ENCODE measurements around the gene KIF1B. TPM values are rescaled to one million over a fixed set of nuclear protein-coding genes. Genes with fewer than 3 reads are reported as not detected.
"Not testable (repeated sequence)": the region's sequence is repeated elsewhere in the genome, so short reads cannot be mapped to it uniquely, and the experiment has no call there.

Gene KIF1B
- total RNA-seq, 2 experiments from 2014 or later, result 13.4 to 13.9 TPM

DNA sequence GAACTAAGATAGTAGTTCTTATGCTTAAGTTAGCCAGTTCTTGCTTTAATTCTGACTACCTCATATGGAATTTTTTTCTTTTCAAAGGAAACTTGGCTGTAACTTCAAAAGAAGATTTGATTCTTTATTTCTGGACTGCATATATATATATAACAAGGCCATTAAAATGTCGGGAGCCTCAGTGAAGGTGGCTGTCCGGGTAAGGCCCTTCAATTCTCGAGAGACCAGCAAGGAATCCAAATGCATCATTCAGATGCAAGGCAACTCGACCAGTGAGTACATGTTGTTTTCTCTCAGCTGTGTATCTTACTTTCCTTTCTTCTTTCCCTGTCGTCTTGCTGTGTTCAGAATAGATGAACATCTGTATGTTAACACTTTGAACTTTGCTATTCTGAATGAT, 21.8 kb downstream of the KIF1B start:
- Mint-ChIP-seq H3K27ac (no peak overlapping the region), H3K4me1 (peaks cover 2% of the 10 kb centered on the region), H3K9me3 (no peaks in the 10 kb centered on the region), H3K36me3 (peaks cover 2% of the 10 kb centered on the region), H3K27me3 (no peaks in the 10 kb centered on the region), H3K4me3 (no peak overlapping the region)
- DNase-seq (no peak), ATAC-seq (ENCODE audit: low read depth) (no peak)
- POLR2A ChIA-PET, result no interaction called here

DNA sequence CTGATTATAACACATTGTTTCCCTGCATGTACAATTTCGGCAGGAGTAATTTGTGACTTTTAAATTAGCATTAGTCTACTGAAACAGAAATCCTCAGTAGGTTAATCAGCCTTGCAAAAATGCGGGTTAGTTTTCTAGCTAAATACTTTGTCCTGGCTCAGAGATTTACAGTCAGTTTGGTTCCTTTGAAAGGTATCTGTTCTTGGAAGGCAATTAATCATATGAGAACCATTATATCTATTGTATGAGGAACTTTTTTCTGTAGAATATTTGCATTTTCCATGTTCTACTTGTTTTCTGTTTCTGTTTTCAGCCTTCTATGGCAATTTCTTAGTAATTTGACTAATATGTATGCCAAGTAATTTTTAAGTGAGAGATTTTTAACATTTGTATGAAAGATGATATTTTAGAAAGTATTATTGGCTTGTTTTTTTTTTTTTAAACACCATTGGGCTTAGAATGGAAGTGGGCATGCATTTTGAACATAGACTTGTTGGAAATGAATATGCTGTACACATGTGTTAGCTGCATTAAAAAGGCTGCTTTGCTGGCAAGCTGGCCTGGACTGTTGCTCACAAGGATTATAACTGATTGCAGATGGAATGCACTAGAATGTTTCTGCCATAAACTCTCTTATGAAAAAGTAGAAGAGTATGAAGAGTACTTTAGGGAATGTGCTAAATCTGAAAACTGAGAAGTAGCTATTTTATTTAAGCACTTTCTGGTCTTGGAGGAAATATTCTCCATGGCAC, 26.2 kb downstream of the KIF1B start:
- H3K9me3 Mint-ChIP-seq, result no peaks in the 10 kb centered on the region
- H3K27ac Mint-ChIP-seq, result no peak overlapping the region
- ATAC-seq (ENCODE audit: low read depth), result no peak
- H3K36me3 Mint-ChIP-seq, result peaks cover 2% of the 10 kb centered on the region
- POLR2A ChIA-PET, result interaction anchor here (0.6 kb wide), 1 partner anchor 249 kb away, joined by 3 read pairs; no protein-coding TSS in a partner anchor
- no peak overlapping the region for H3K4me3 Mint-ChIP-seq
- no peaks in the 10 kb centered on the region for H3K27me3 Mint-ChIP-seq
- no peak for DNase-seq
- H3K4me1 Mint-ChIP-seq, result peaks cover 1% of the 10 kb centered on the region

- Mint-ChIP-seq H3K36me3 (peaks cover 2% of the 10 kb centered on the region), H3K9me3 (no peaks in the 10 kb centered on the region), H3K27me3 (no peaks in the 10 kb centered on the region), H3K4me1 (peaks cover 1% of the 10 kb centered on the region), H3K27ac (no peak overlapping the region), H3K4me3 (no peak overlapping the region)
- DNase-seq (no peak), ATAC-seq (ENCODE audit: low read depth) (no peak)
- POLR2A ChIA-PET, result no interaction called here
Measured at GRCh38 chr1:10237157-10237539, 26.8 kb downstream of the KIF1B start.

GRCh38 chr1:10242135-10242534, 31.8 kb downstream of the KIF1B start:
- Mint-ChIP-seq H3K27me3 (no peaks in the 10 kb centered on the region), H3K27ac (no peak overlapping the region), H3K4me3 (no peak overlapping the region), H3K36me3 (peaks cover 2% of the 10 kb centered on the region), H3K4me1 (peaks cover 6% of the 10 kb centered on the region), H3K9me3 (peaks cover under 1% of the 10 kb centered on the region)
- POLR2A ChIA-PET, result no interaction called here
- no peak for ATAC-seq (ENCODE audit: low read depth)
- no peak for DNase-seq

DNA sequence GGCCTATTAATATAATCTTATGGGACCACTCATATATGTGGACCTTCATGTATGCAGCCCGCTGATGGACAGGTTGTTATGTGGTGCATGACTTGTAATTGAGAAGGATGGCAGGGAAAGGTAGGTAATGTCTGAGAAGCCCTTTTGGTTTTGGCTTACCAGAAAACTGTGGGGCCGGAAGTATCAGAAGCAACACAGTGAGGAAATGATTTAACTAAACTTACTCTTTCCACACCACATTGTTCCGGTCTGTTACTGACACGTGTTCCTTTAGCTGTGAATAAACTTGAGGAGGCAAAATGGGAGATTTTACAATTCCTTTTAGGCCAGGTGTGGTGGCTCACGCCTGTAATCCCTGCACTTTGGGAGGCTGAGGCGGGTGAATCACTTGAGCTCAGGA, 32.4 kb downstream of the KIF1B start:
- DNase-seq (no peak), ATAC-seq (ENCODE audit: low read depth) (no peak)
- Mint-ChIP-seq H3K36me3 (peaks cover under 1% of the 10 kb centered on the region), H3K27me3 (no peaks in the 10 kb centered on the region), H3K4me3 (no peak overlapping the region), H3K4me1 (peaks cover 5% of the 10 kb centered on the region), H3K27ac (no peak overlapping the region), H3K9me3 (peaks cover 2% of the 10 kb centered on the region)
- POLR2A ChIA-PET, result no interaction called here

DNA sequence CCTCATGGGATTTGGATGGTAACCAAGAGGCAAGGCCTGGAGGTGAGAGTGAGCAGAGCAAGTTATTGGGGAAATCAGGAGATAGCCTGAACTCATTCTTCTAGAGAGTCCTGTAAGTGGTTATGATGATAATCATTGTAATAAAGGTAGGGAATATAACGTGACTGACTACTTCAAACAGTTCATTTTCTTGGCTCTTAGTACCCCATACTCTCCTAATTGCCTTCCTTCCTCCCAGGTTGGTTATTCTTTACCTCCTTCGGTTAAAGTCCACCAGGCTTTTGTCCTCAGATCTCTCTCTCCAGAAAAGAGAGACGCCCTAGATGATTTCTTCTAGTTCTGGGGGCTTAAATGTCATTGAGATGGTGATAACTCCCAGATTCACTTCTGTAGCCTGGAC, 35.3 kb downstream of the KIF1B start:
- Mint-ChIP-seq H3K36me3 (peaks cover 7% of the 10 kb centered on the region), H3K27me3 (no peaks in the 10 kb centered on the region), H3K9me3 (peaks cover 2% of the 10 kb centered on the region), H3K4me1 (peaks cover 5% of the 10 kb centered on the region), H3K27ac (no peak overlapping the region), H3K4me3 (no peak overlapping the region)
- no peak for ATAC-seq (ENCODE audit: low read depth)
- POLR2A ChIA-PET, result no interaction called here
- DNase-seq, result no peak

DNA sequence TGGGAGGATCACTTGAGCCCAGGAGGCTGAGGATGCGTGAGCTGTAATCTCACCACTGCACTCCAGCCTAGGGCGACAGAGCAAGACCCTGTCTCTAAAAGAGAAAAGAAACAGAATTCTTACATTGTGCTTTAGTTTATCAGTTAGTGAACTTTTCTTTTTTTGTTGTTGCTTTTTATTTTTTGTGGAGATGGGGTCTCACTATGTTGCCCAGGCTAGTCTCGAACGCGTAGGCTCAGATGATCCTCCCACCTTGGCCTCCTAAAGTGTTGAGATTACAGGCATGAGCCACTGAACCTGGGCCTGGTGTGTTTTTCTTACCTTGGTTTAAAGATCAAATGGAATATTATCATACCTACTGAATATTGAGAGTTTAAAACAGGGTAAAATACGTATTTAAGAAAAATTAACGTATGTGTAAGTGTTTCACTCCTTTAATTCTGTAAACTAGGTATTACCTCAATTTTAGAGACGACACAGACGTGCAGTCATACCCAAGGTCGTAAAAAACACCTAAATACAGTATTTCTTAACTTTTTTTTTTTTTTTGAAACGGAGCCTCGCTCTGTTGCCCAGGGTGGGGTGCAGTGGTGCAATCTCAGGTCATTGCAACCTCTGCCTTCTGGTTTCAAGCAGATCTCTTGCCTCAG, 39.6 kb downstream of the KIF1B start:
- Mint-ChIP-seq H3K27ac (no peak overlapping the region), H3K4me3 (no peak overlapping the region), H3K27me3 (no peaks in the 10 kb centered on the region), H3K4me1 (peaks cover 2% of the 10 kb centered on the region), H3K9me3 (peaks cover 2% of the 10 kb centered on the region), H3K36me3 (peaks cover 7% of the 10 kb centered on the region)
- POLR2A ChIA-PET, result no interaction called here
- DNase-seq, result no peak
- ATAC-seq (ENCODE audit: low read depth), result no peak

DNA sequence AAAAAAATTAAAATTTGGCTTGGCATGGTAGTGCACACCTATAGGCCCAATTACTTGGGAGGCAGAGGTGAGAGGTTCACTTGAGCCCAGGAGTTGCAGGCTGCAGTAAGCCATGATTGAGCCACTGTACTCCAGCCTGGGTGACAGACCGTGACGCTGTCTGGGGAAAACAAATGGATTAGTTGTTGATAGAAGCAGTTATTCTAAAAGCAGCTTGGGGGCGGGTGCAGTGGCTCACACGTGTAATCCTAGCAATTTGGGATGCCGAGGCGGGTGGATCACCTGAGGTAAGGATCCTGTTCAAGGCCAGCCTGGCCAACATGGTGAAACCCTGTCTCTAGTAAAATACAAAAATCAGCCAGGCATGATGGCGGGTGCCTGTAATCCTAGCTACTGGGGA, 40.3 kb downstream of the KIF1B start:
- H3K9me3 Mint-ChIP-seq, result peaks cover 2% of the 10 kb centered on the region
- H3K36me3 Mint-ChIP-seq, result peaks cover 7% of the 10 kb centered on the region
- DNase-seq (no peak), ATAC-seq (ENCODE audit: low read depth) (no peak)
- POLR2A ChIA-PET, result no interaction called here
- H3K4me1 Mint-ChIP-seq, result peaks cover 2% of the 10 kb centered on the region
- no peak overlapping the region for H3K27ac Mint-ChIP-seq
- H3K4me3 Mint-ChIP-seq, result no peak overlapping the region
- H3K27me3 Mint-ChIP-seq, result no peaks in the 10 kb centered on the region

DNA sequence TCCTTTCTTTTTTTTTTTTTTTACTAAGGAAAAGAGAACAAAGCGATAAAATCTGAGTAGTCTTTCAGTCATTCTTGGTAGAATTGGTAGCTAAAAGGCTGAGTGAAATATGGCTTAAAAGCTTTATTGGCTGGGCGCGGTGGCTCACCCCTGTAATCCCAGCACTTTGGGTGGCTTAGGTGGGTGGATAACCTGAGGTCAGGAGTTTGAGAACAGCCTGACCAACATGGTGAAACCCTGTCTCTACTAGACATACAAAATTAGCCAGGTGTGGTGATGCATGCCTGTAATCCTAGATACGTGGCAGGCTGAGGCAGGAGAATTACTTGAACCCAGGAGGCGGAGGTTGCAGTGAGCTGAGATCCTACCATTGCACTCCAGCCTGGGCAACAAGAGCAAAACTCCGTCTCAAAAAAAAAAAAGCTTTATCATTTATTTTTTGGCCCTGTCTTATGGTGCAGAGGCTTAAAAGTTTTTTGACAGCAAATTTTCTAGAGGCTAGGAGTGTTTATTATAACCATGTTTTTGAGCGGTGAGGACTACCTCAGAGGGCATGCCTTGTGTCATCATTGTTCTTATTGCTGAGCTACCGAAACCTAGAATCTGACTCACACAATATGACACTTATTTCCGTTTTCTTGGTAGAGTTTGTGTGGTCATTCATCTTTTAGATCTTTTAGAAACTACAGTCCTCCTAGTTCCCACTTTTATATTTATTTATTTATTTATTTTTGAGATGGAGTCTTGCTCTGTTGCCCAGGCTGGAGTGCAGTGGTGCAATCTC, 41.1 kb downstream of the KIF1B start:
- H3K27me3 Mint-ChIP-seq; H3K36me3 Mint-ChIP-seq; H3K4me3 Mint-ChIP-seq; H3K27ac Mint-ChIP-seq; ATAC-seq (ENCODE audit: low read depth); H3K9me3 Mint-ChIP-seq; DNase-seq; POLR2A ChIA-PET; H3K4me1 Mint-ChIP-seq: not testable (repeated sequence)

GRCh38 chr1:10252508-10252907, 42.1 kb downstream of the KIF1B start:
- no peak for ATAC-seq (ENCODE audit: low read depth)
- POLR2A ChIA-PET, result no interaction called here
- Mint-ChIP-seq H3K4me3 (no peak overlapping the region), H3K9me3 (no peaks in the 10 kb centered on the region), H3K27ac (no peak overlapping the region), H3K36me3 (peaks cover 7% of the 10 kb centered on the region), H3K27me3 (no peaks in the 10 kb centered on the region), H3K4me1 (peaks cover 4% of the 10 kb centered on the region)
- DNase-seq, result no peak

DNA sequence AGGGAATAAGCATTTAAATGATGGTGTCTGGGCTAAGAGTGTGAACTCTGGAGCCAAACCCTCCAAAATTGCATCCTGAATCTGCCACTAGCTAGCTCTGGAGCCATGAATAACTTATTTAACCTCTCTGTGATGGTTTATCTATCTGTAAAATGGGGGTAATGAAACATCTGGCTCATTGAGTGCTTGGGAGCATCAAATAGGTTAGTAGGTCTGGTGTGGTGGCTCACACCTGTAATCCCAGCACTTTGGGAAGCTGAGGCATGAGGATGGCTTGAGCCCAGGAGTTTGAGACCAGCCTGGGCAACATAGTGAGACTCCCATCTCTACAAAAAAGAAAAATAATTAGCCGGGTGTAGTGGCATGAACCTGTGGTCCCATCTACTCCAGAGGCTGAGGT, 42.8 kb downstream of the KIF1B start:
- DNase-seq (no peak), ATAC-seq (ENCODE audit: low read depth) (no peak)
- Mint-ChIP-seq H3K27ac (no peak overlapping the region), H3K9me3 (no peaks in the 10 kb centered on the region), H3K27me3 (no peaks in the 10 kb centered on the region), H3K4me1 (peaks cover 4% of the 10 kb centered on the region), H3K4me3 (no peak overlapping the region), H3K36me3 (peaks cover 4% of the 10 kb centered on the region)
- POLR2A ChIA-PET, result no interaction called here

DNA sequence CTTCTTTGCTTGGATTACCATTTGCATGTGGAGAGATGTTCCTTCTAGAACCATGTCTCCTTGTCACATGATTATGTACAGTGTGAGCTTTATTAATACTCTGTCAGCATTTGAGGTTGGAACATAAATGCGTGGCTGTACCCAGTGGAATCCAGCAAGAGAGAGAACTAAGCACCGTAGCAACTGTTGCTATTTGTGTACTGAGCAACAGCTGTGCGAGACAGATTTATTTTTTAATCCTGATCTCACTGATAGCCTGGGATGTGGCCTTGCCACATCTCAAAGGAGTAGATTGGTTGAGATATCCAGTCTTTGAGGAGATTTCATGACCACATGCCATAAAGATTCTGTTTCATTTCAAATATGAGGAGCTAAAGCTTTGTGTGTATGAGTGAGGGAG, 43.4 kb downstream of the KIF1B start:
- H3K36me3 Mint-ChIP-seq, result peaks cover 4% of the 10 kb centered on the region
- POLR2A ChIA-PET, result no interaction called here

GRCh38 chr1:10257851-10258250, 47.5 kb downstream of the KIF1B start:
- ATAC-seq (ENCODE audit: low read depth) (no peak), DNase-seq (no peak)
- H3K9me3 Mint-ChIP-seq, result no peaks in the 10 kb centered on the region
- POLR2A ChIA-PET, result no interaction called here
- no peak overlapping the region for H3K27ac Mint-ChIP-seq
- H3K27me3 Mint-ChIP-seq, result no peaks in the 10 kb centered on the region
- H3K36me3 Mint-ChIP-seq, result peaks cover 5% of the 10 kb centered on the region
- H3K4me1 Mint-ChIP-seq, result peaks cover 4% of the 10 kb centered on the region
- H3K4me3 Mint-ChIP-seq, result no peak overlapping the region

More for the DNA sequence above, 43.4 kb downstream of the KIF1B start:
- ATAC-seq (ENCODE audit: low read depth) (no peak), DNase-seq (no peak)
- H3K9me3 Mint-ChIP-seq, result no peaks in the 10 kb centered on the region
- no peaks in the 10 kb centered on the region for H3K27me3 Mint-ChIP-seq
- no peak overlapping the region for H3K27ac Mint-ChIP-seq
- peaks cover 4% of the 10 kb centered on the region for H3K4me1 Mint-ChIP-seq
- H3K4me3 Mint-ChIP-seq, result no peak overlapping the region

GRCh38 chr1:10259547-10259946, 49.2 kb downstream of the KIF1B start:
- H3K4me1 Mint-ChIP-seq; H3K4me3 Mint-ChIP-seq; H3K27me3 Mint-ChIP-seq; DNase-seq; H3K27ac Mint-ChIP-seq; H3K36me3 Mint-ChIP-seq; ATAC-seq (ENCODE audit: low read depth); POLR2A ChIA-PET; H3K9me3 Mint-ChIP-seq: not testable (repeated sequence)
